ENCODE results near the gene HTATIP2. TPM values are rescaled to one million over a fixed set of nuclear protein-coding genes. Genes with fewer than 3 reads are reported as not detected.

Gene HTATIP2
- polyA plus RNA-seq, 2 of the 4 experiments (the other 2 are of a cell fraction): 234 to 308 TPM

- Histone ChIP-seq H3K4me3 (peak overlapping the region; percentile 25), H3K9me3 (no peaks in the 10 kb centered on the region), H3K27ac (peak overlapping the region; percentile 75 to 85), H3K4me2 (peak overlapping the region; percentile 96), H3K4me1 (peaks cover 59% of the 10 kb centered on the region)
- DNase-seq (ENCODE audit: low read depth in 1 of 2, low spot score in 1 of 2) (peak; percentile 70 to 90), ATAC-seq (peak; percentile 57 to 63; a peak in 5 of 6 replicates), FAIRE-seq (peak; percentile 83)
- no peak for TF ChIP-seq CBX8 (IDR thresholded peaks at IDR 0.05)
- no peak for TF ChIP-seq POLR2AphosphoS2 (conservative IDR thresholded peaks at IDR 0.05; ENCODE audit: low read length)
- TF ChIP-seq REST (IDR thresholded peaks at IDR 0.05): no peak
- TF ChIP-seq RFX5 (IDR thresholded peaks at IDR 0.05): no peak
- TF ChIP-seq PBX3 (IDR thresholded peaks at IDR 0.05): no peak
- no peak for TF ChIP-seq EHF (CRISPR knock-in tag; IDR thresholded peaks at IDR 0.05)
- no peak for TF ChIP-seq RAD21 (conservative IDR thresholded peaks at IDR 0.05 in 1 of 2, IDR thresholded peaks at IDR 0.05 in 1 of 2)
- peak; percentile 49; the same call in 1 of the 2 replicates for TF ChIP-seq GATA3 (IDR thresholded peaks at IDR 0.05; ENCODE audit: borderline replicate concordance)
- TF ChIP-seq CEBPB (IDR thresholded peaks at IDR 0.05): peak in 1 of 2 experiments; percentile 44; a peak in 2 of 4 replicates
- TF ChIP-seq FOXS1 (CRISPR knock-in tag; IDR thresholded peaks at IDR 0.05): no peak
- no peak for TF ChIP-seq HEYL (CRISPR knock-in tag; IDR thresholded peaks at IDR 0.05)
- TF ChIP-seq FOSL2 (IDR thresholded peaks at IDR 0.05): peak; percentile 98
- TF ChIP-seq FOSL2 (CRISPR knock-in tag; IDR thresholded peaks at IDR 0.05): peak; percentile 98
- no peak for TF ChIP-seq RNF2 (IDR thresholded peaks at IDR 0.05; ENCODE audit: borderline replicate concordance, low read depth)
- TF ChIP-seq EP300 (IDR thresholded peaks at IDR 0.05): peak in 1 of 2 experiments; percentile 49; a peak in 1 of 5 replicates
- TF ChIP-seq NFE2L2 (conservative IDR thresholded peaks at IDR 0.05; ENCODE audit: low read length): 0 out of 2 replicates have a peak, but pooled peaks have one; percentile 41
- TF ChIP-seq MAX (IDR thresholded peaks at IDR 0.05): peak; percentile 55
- no peak for TF ChIP-seq ZSCAN20 (CRISPR knock-in tag; IDR thresholded peaks at IDR 0.05)
- no peak for TF ChIP-seq E2F6 (IDR thresholded peaks at IDR 0.05; ENCODE audit: borderline replicate concordance, low read depth)
- peak; percentile 61 for TF ChIP-seq MAFK (IDR thresholded peaks at IDR 0.05; ENCODE audit: partially characterized antibody)
- no peak for TF ChIP-seq CHD4 (IDR thresholded peaks at IDR 0.05; ENCODE audit: borderline replicate concordance)
- TF ChIP-seq ESRRA (IDR thresholded peaks at IDR 0.05; ENCODE audit: borderline replicate concordance, low read length): no peak
- peak; percentile 58 to 59; a peak in 3 of 5 replicates for TF ChIP-seq JUN (IDR thresholded peaks at IDR 0.05)
- TF ChIP-seq HES2 (IDR thresholded peaks at IDR 0.05): no peak
- no peak for TF ChIP-seq TP53 (CRISPR knock-in tag; IDR thresholded peaks at IDR 0.05)
- no peak for TF ChIP-seq NR3C1 (IDR thresholded peaks at IDR 0.05)
- TF ChIP-seq ZC3H11A (IDR thresholded peaks at IDR 0.05): no peak
- TF ChIP-seq JUNB (IDR thresholded peaks at IDR 0.05): peak; percentile 98
- ChIA-PET CTCF (interaction anchor here (0.8 to 1.7 kb wide), 4 partner anchors 9 to 235 kb away, joined by 3 to 6 read pairs (median 4); no protein-coding TSS in a partner anchor), POLR2A (interaction anchor here (0.9 kb wide), 1 partner anchor 21 kb away, joined by 3 read pairs; no protein-coding TSS in a partner anchor)
- WGBS (ENCODE audit: missing lambda C conversion rate): 3% methylated on average over 9 of the region's 9 CpGs
These were observed 3.9 kb downstream of the HTATIP2 start for GRCh38 chr11:20367313-20367948.

Data from A549 (cell line).